Measurements from ENCODE around the gene TBX4. TPM values are rescaled to one million over a fixed set of nuclear protein-coding genes. Genes with fewer than 3 reads are reported as not detected.
A peak's percentile ranks its signal among the peaks of the same experiment; 100 is the strongest.

The TBX4 gene
- total RNA-seq, 1 experiment from 2014 or later: not detected

- Histone ChIP-seq H3K4me2 (peak overlapping the region; percentile 93), H3K27ac (peak overlapping the region; percentile 27), H4K20me1 (ENCODE audit: insufficient read depth) (no peaks in the 10 kb centered on the region), H3K4me3 (peak overlapping the region; percentile 92), H3K27me3 (ENCODE audit: insufficient read depth, low read depth) (no peaks in the 10 kb centered on the region), H3K9me2 (ENCODE audit: insufficient read depth) (no peaks in the 10 kb centered on the region), H2AFZ (peak overlapping the region; percentile 99), H3F3A (ENCODE audit: insufficient read depth, low read depth) (no peaks in the 10 kb centered on the region), H3K4me1 (replicated peaks; ENCODE audit: insufficient read depth) (0 out of 2 replicates have a peak, but pooled peaks cover 6% of the 10 kb centered on the region), H3K36me3 (ENCODE audit: low read depth) (no peaks in the 10 kb centered on the region), H3K79me2 (ENCODE audit: low read depth) (no peaks in the 10 kb centered on the region), H3K9me3 (ENCODE audit: insufficient read depth, low read depth) (no peaks in the 10 kb centered on the region)
- intact Hi-C loops (cut with micrococcal nuclease; ENCODE audit: unreplicated experiment): loop anchor here (1.0 to 5.0 kb wide), 4 partner anchors 163 to 425 kb away; no protein-coding TSS in a partner anchor
- DNase-seq: peak; percentile 63 to 89
- BruUV-seq (replicated peaks): no TSS peak
- POLR2A ChIA-PET (ENCODE audit: unreplicated experiment): interaction anchor here (0.6 to 0.7 kb wide), 5 partner anchors 156 to 654 kb away, joined by 3 to 8 read pairs (median 4); no protein-coding TSS in a partner anchor
- TF ChIP-seq EZH2 (IDR thresholded peaks at IDR 0.05; ENCODE audit: low read depth): no peak
- TF ChIP-seq, protein P1, sequence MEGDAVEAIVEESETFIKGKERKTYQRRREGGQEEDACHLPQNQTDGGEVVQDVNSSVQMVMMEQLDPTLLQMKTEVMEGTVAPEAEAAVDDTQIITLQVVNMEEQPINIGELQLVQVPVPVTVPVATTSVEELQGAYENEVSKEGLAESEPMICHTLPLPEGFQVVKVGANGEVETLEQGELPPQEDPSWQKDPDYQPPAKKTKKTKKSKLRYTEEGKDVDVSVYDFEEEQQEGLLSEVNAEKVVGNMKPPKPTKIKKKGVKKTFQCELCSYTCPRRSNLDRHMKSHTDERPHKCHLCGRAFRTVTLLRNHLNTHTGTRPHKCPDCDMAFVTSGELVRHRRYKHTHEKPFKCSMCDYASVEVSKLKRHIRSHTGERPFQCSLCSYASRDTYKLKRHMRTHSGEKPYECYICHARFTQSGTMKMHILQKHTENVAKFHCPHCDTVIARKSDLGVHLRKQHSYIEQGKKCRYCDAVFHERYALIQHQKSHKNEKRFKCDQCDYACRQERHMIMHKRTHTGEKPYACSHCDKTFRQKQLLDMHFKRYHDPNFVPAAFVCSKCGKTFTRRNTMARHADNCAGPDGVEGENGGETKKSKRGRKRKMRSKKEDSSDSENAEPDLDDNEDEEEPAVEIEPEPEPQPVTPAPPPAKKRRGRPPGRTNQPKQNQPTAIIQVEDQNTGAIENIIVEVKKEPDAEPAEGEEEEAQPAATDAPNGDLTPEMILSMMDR (conservative IDR thresholded peaks at IDR 0.05): peak; percentile 99
- CTCF ChIA-PET: interaction anchor here (0.6 to 1.9 kb wide), 12 partner anchors 155 to 817 kb away, joined by 3 to 7 read pairs (median 3); partner anchors contain the start of gene BCAS3
Measured at GRCh38 chr17:61412143-61412859, 39.9 kb upstream of the TBX4 start.

DNA sequence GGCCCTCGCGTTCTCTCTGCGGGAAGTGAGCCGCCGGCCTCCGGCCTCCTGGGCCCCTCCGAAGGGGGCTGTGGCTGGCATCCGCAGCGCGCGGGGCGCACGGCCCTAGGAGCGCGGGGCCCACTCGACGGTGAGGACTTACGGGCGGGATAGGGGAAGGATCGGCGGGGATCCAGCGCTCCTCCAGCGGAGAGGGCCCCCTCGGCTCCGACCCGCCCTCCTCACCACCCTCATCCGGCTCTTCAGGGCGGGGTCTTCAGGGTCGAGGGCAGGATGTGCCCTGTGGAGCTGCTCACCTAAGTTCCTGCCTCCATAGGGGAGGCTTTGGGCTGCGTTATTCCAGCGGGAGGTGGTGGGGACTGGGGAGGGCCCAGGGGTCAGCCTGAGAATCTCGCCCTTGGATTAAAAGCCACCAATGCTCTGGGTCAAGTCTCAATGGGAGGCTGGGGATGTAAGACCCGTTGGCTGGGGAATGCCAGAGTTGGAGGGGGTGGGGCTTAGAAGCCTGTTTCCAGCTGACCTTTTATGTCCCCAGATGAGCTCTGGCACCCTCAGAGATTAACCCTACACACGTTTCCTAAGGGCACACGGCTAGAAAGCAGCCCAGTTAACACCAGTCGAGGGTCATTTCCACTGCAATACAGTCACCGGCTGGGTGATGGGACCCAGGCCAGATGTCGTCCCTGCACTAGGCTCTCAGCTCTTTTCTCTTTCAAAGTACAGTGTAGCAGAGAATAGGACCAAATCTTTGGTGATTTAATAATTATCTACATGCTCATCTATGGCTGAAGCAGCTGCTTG is 39.2 kb upstream of the TBX4 start:
- Histone ChIP-seq H3K27me3 (ENCODE audit: insufficient read depth, low read depth) (no peaks in the 10 kb centered on the region), H4K20me1 (ENCODE audit: insufficient read depth) (no peaks in the 10 kb centered on the region), H3K4me3 (peak overlapping the region; percentile 92), H3K27ac (no peak overlapping the region), H3K4me2 (peak overlapping the region; percentile 93), H3K79me2 (ENCODE audit: low read depth) (no peaks in the 10 kb centered on the region), H2AFZ (peak overlapping the region; percentile 99), H3K9me2 (ENCODE audit: insufficient read depth) (no peaks in the 10 kb centered on the region), H3K4me1 (replicated peaks; ENCODE audit: insufficient read depth) (0 out of 2 replicates have a peak, but pooled peaks cover 6% of the 10 kb centered on the region), H3K36me3 (ENCODE audit: low read depth) (no peaks in the 10 kb centered on the region), H3K9me3 (ENCODE audit: insufficient read depth, low read depth) (no peaks in the 10 kb centered on the region), H3F3A (ENCODE audit: insufficient read depth, low read depth) (no peaks in the 10 kb centered on the region)
- TF ChIP-seq, protein P1 (conservative IDR thresholded peaks at IDR 0.05): no peak
- TF ChIP-seq EZH2 (IDR thresholded peaks at IDR 0.05; ENCODE audit: low read depth): no peak
- DNase-seq: no peak
- CTCF ChIA-PET: interaction anchor here (0.5 to 1.9 kb wide), 7 partner anchors 65 to 736 kb away, joined by 3 to 6 read pairs (median 3); partner anchors contain the start of gene BCAS3
- intact Hi-C loops (cut with micrococcal nuclease; ENCODE audit: unreplicated experiment): loop anchor here (1.0 to 5.0 kb wide), 4 partner anchors 162 to 424 kb away; no protein-coding TSS in a partner anchor
- no TSS peak for BruUV-seq (replicated peaks)
- POLR2A ChIA-PET (ENCODE audit: unreplicated experiment): no interaction called here

DNA sequence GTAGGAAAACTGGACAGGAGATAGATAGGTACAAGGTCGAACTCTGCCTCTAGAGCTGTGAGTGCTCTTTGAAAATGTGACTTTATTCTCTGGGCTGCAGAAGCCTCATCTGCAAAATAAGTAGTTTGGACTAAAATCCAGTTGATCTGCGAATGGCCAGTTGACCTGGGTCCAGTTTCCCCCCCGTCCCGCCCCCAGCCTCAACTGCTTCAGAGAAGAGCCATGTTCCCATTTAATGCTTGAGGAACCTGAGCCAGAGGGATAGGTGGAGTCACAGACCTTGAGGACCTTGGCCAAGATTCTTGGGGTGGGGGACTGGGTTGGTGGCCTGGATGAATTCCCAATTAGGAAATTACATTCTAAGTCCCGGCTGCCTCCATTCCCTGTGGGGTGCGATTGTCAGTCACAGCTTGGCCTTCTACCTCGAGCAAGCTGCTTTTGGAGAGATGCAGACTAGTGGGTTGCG is 38.5 kb upstream of the TBX4 start:
- H4K20me1 ChIP-seq (ENCODE audit: insufficient read depth): no peaks in the 10 kb centered on the region
- CTCF ChIA-PET: interaction anchor here (0.5 to 1.2 kb wide), 3 partner anchors 64 to 415 kb away, joined by 3 to 4 read pairs (median 3); no protein-coding TSS in a partner anchor
- TF ChIP-seq EZH2 (IDR thresholded peaks at IDR 0.05; ENCODE audit: low read depth): no peak
- no peaks in the 10 kb centered on the region for H3K9me2 ChIP-seq (ENCODE audit: insufficient read depth)
- no peak overlapping the region for H3K4me2 ChIP-seq
- 0 out of 2 replicates have a peak, but pooled peaks cover 5% of the 10 kb centered on the region for H3F3A ChIP-seq (ENCODE audit: insufficient read depth, low read depth)
- H3K27ac ChIP-seq: no peak overlapping the region
- BruUV-seq (replicated peaks): TSS peak; percentile 20
- H3K36me3 ChIP-seq (ENCODE audit: low read depth): no peaks in the 10 kb centered on the region
- H3K79me2 ChIP-seq (ENCODE audit: low read depth): no peaks in the 10 kb centered on the region
- H2AFZ ChIP-seq: no peak overlapping the region
- H3K4me1 ChIP-seq (replicated peaks; ENCODE audit: insufficient read depth): 0 out of 2 replicates have a peak, but pooled peaks cover 6% of the 10 kb centered on the region
- no peaks in the 10 kb centered on the region for H3K27me3 ChIP-seq (ENCODE audit: insufficient read depth, low read depth)
- no peak overlapping the region for H3K4me3 ChIP-seq
- intact Hi-C loops (cut with micrococcal nuclease; ENCODE audit: unreplicated experiment): loop anchor here (5.0 kb wide), 2 partner anchors 224 to 411 kb away; no protein-coding TSS in a partner anchor
- no peaks in the 10 kb centered on the region for H3K9me3 ChIP-seq (ENCODE audit: insufficient read depth, low read depth)
- POLR2A ChIA-PET (ENCODE audit: unreplicated experiment): no interaction called here
- no peak for DNase-seq

Data from PC-9 (cell line).